ENCODE data around the gene GPBAR1. TPM values are rescaled to one million over a fixed set of nuclear protein-coding genes. Genes with fewer than 3 reads are reported as not detected.

GPBAR1 gene
- total and polyA plus RNA-seq, 2 of the 8 experiments (the other 6 are each of a cell fraction or from before 2014, with no cell fraction given), result 0.32 to 0.59 TPM

- Histone ChIP-seq H3K79me2 (ENCODE audit: control insufficient read depth in 1 of 2, insufficient read depth in 2 of 2, low read length in 2 of 2) (no peaks in the 10 kb centered on the region), H2BK5ac (ENCODE audit: low read depth, low read length) (no peak overlapping the region), H3K56ac (replicated peaks; ENCODE audit: insufficient read length, low read depth, low read length) (no peak overlapping the region), H2BK12ac (ENCODE audit: low read depth, low read length) (no peak overlapping the region), H3K27me3 (replicated peaks in 1 of 4; ENCODE audit: control insufficient read depth in 3 of 4, extremely low read depth in 1 of 4, insufficient read depth in 3 of 4, low read length in 3 of 4) (no peaks in the 10 kb centered on the region), H2AFZ (ENCODE audit: low read length) (no peak overlapping the region), H3K23me2 (ENCODE audit: low read depth, low read length) (no peaks in the 10 kb centered on the region), H2BK15ac (ENCODE audit: low read length) (no peak overlapping the region), H3K9ac (replicated peaks in 1 of 4; ENCODE audit: extremely low read depth in 1 of 4, low read depth in 3 of 4, low read length in 3 of 4) (no peak overlapping the region), H2BK20ac (ENCODE audit: low read length) (no peak overlapping the region), H4K20me1 (replicated peaks in 1 of 2; ENCODE audit: control insufficient read depth in 1 of 2, insufficient read depth in 2 of 2, low read length in 2 of 2) (peaks cover 0 to 2% of the 10 kb centered on the region in 2 experiments), H3K18ac (ENCODE audit: extremely low read depth, low read length) (no peak overlapping the region), H2AK5ac (ENCODE audit: low read depth, low read length) (no peak overlapping the region), H3K27ac (ENCODE audit: low read depth, low read length) (no peak overlapping the region), H3K9me3 (ENCODE audit: insufficient read depth in 2 of 2, low read depth in 1 of 2, low read length in 1 of 2) (no peaks in the 10 kb centered on the region), H3K4me1 (replicated peaks in 1 of 4; ENCODE audit: control insufficient read depth in 3 of 4, insufficient read depth in 4 of 4, low read length in 3 of 4) (peaks cover 2 to 11% (median 5%) of the 10 kb centered on the region in 4 experiments), H2BK120ac (replicated peaks; ENCODE audit: low read depth, low read length) (no peak overlapping the region), H4K8ac (ENCODE audit: extremely low read depth, insufficient read depth, low read length) (no peak overlapping the region), H4K91ac (replicated peaks; ENCODE audit: insufficient read length, low read length) (no peak overlapping the region), H3K79me1 (ENCODE audit: low read depth, low read length) (no peaks in the 10 kb centered on the region), H3K4me2 (ENCODE audit: insufficient read depth in 1 of 2, low read depth in 2 of 2, low read length in 2 of 2) (no peak overlapping the region), H4K5ac (ENCODE audit: insufficient read length, low read depth, low read length) (no peak overlapping the region), H3K4me3 (ENCODE audit: extremely low read depth in 1 of 4, insufficient read depth in 2 of 4, low read depth in 3 of 4, low read length in 4 of 4) (no peak overlapping the region), H3K14ac (ENCODE audit: insufficient read length) (no peak overlapping the region), H3K23ac (ENCODE audit: insufficient read length) (no peak overlapping the region), H3K36me3 (ENCODE audit: control insufficient read depth in 2 of 4, insufficient read depth in 4 of 4, low read length in 3 of 4) (peaks cover 21 to 55% (median 43%) of the 10 kb centered on the region in 4 experiments), H3K4ac (replicated peaks; ENCODE audit: insufficient read length, low read depth, low read length) (no peak overlapping the region)
- CTCF ChIA-PET (ENCODE audit: partially characterized antibody), result interaction anchor here (0.7 to 2.0 kb wide), 4 partner anchors 46 to 131 kb away, joined by 3 to 7 read pairs (median 3); no protein-coding TSS in a partner anchor
- FAIRE-seq (no peak), DNase-seq (ENCODE audit: low read depth in 1 of 2, low spot score in 2 of 2) (no peak)
- WGBS, 2 experiments (ENCODE audit: extremely low coverage in 1 of 2, insufficient coverage in 1 of 2, insufficient read length in 1 of 2, insufficient replicate concordance in 2 of 2, low coverage in 1 of 2, low lambda C conversion rate in 2 of 2, missing lambda C conversion rate in 1 of 2), result 75% methylated on average over 6 of the region's 6 CpGs; no CpG with 5 or more reads in 1 of the 2 experiments
- POLR2A ChIA-PET (ENCODE audit: partially characterized antibody), result interaction anchor here (0.9 to 2.9 kb wide), 7 partner anchors 8 to 207 kb away, joined by 3 to 8 read pairs (median 3); partner anchors contain the start of genes AAMP and PNKD
- TF ChIP-seq SIN3A (conservative IDR thresholded peaks at IDR 0.05 in 1 of 2, IDR thresholded peaks at IDR 0.05 in 1 of 2; ENCODE audit: low read depth in 1 of 2, low read length in 2 of 2) (no peak), MAFK (IDR thresholded peaks at IDR 0.05; ENCODE audit: low read depth, low read length) (no peak), TBP (IDR thresholded peaks at IDR 0.05; ENCODE audit: low read depth, low read length) (no peak), CHD2 (IDR thresholded peaks at IDR 0.05; ENCODE audit: low read length) (no peak), TCF12 (IDR thresholded peaks at IDR 0.05; ENCODE audit: low read depth, low read length) (no peak), EZH2 (IDR thresholded peaks at IDR 0.05; ENCODE audit: low read depth, low read length, severe bottlenecking) (no peak), POLR2A (IDR thresholded peaks at IDR 0.05; ENCODE audit: control extremely low read depth in 1 of 2, low read depth in 2 of 2, low read length in 2 of 2) (no peak), SUZ12 (IDR thresholded peaks at IDR 0.05; ENCODE audit: low read length) (no peak), TAF7 (optimal IDR thresholded peaks at IDR 0.05; ENCODE audit: borderline replicate concordance, low read depth, low read length) (no peak), CHD1 (IDR thresholded peaks at IDR 0.05; ENCODE audit: low read depth, low read length) (no peak)
- TF ChIP-seq, protein P1, sequence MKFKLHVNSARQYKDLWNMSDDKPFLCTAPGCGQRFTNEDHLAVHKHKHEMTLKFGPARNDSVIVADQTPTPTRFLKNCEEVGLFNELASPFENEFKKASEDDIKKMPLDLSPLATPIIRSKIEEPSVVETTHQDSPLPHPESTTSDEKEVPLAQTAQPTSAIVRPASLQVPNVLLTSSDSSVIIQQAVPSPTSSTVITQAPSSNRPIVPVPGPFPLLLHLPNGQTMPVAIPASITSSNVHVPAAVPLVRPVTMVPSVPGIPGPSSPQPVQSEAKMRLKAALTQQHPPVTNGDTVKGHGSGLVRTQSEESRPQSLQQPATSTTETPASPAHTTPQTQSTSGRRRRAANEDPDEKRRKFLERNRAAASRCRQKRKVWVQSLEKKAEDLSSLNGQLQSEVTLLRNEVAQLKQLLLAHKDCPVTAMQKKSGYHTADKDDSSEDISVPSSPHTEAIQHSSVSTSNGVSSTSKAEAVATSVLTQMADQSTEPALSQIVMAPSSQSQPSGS (IDR thresholded peaks at IDR 0.05; ENCODE audit: low read length), result no peak
- TF ChIP-seq, protein P2, sequence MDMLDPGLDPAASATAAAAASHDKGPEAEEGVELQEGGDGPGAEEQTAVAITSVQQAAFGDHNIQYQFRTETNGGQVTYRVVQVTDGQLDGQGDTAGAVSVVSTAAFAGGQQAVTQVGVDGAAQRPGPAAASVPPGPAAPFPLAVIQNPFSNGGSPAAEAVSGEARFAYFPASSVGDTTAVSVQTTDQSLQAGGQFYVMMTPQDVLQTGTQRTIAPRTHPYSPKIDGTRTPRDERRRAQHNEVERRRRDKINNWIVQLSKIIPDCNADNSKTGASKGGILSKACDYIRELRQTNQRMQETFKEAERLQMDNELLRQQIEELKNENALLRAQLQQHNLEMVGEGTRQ (IDR thresholded peaks at IDR 0.05; ENCODE audit: low read length), result no peak
Measured at GRCh38 chr2:218255446-218255845, 5.4 kb upstream of the GPBAR1 start.
